Stimulated activated CD4-positive, alpha-beta T cell treated with anti-CD3 and anti-CD28 coated beads, Interleukin-1b, Interleukin-23, amount 100 ng/mL, for 4 hours (primary cell): Measurements from ENCODE around the gene COMMD6.
A peak's percentile ranks its signal among the peaks of the same experiment; 100 is the strongest.

ENCODE experiments used
- DNase-seq, 2 donors: peaks; one replicate each; pipeline ENCODE4 v3.0.0-alpha.2; 2020; ENCODE audit warnings: low read depth in 2 of 2

COMMD6 gene

GRCh38 chr13:75482070-75482819 is 55.4 kb downstream of the COMMD6 start, which contains the start of gene TBC1D4:
TBC1D4 (minus strand) TSS chr13:75482169; CDS start chr13:75481767, 402 bp downstream.
- DNase-seq, result peak; percentile 12 to 38

GRCh38 chr13:75481176-75482069 is 56.2 kb downstream of the COMMD6 start:
- peak in 1 of 2 donors; percentile 9 for DNase-seq

- DNase-seq, result peak in 1 of 2 donors; percentile 4
These were observed 56.9 kb downstream of the COMMD6 start for GRCh38 chr13:75480671-75481175.

GRCh38 chr13:75479102-75479740 is 58.4 kb downstream of the COMMD6 start:
- no peak for DNase-seq

- DNase-seq, result no peak
These were observed 59.0 kb downstream of the COMMD6 start for GRCh38 chr13:75478659-75479058.
